H1 (cell line): ENCODE results near the gene SLC7A9. TPM values are rescaled to one million over a fixed set of nuclear protein-coding genes. Genes with fewer than 3 reads are reported as not detected.
A peak's percentile ranks its signal among the peaks of the same experiment; 100 is the strongest.

Experiments used
- CTCF ChIA-PET: fragments of 300-600 bp; sonication (Branson Sonifier 250); formaldehyde crosslinking; loops from one replicate; lab custom pipeline; 2021; ENCODE audit not compliant: partially characterized antibody; lab: Charles Lee
- POLR2A ChIA-PET: fragments of 300-600 bp; sonication (Branson Sonifier 250); formaldehyde crosslinking; loops from one replicate; lab custom pipeline; 2021; ENCODE audit warnings: inconsistent platforms; ENCODE audit not compliant: partially characterized antibody; lab: Charles Lee
- DNase-seq, 2 experiments: peaks; one replicate each; pipeline versions ENCODE4 v3.0.0 to v3.0.0-alpha.2; 2010 to 2022; ENCODE audit warnings: low spot score in 2 of 2, low read depth in 1 of 2, mixed read lengths in 1 of 2
- FAIRE-seq: peaks from 2 replicates; lab custom pipeline; 2011; peaks lifted over from hg19 to GRCh38; lab: Jason Lieb, UNC
- H2AFZ ChIP-seq: 2 replicates; pipeline ENCODE4 v1.8.1; 2012; ENCODE audit warnings: low read length, inconsistent platforms
- H2AK5ac ChIP-seq: 2 replicates; pipeline ENCODE4 v1.6.1; 2013; ENCODE audit warnings: low read depth, low read length
- H2BK120ac ChIP-seq: replicated peaks from 2 replicates; pipeline ENCODE3; 2013; ENCODE audit warnings: low read depth, low read length, inconsistent platforms
- H2BK12ac ChIP-seq: 2 replicates; pipeline ENCODE4 v1.6.1; 2013; ENCODE audit warnings: low read depth, low read length
- H2BK15ac ChIP-seq: 2 replicates; pipeline ENCODE4 v1.6.1; 2013; ENCODE audit warnings: low read length
- H2BK20ac ChIP-seq: 2 replicates; pipeline ENCODE4 v1.6.1; 2013; ENCODE audit warnings: low read length
- H2BK5ac ChIP-seq: 2 replicates; pipeline ENCODE4 v1.6.1; 2013; ENCODE audit warnings: low read depth, low read length
- H3K14ac ChIP-seq: 2 replicates; pipeline ENCODE4 v1.6.1; 2013; ENCODE audit warnings: inconsistent platforms; ENCODE audit not compliant: insufficient read length
- H3K18ac ChIP-seq: 2 replicates; pipeline ENCODE4 v1.6.1; 2013; ENCODE audit warnings: low read length; ENCODE audit errors: extremely low read depth
- H3K23ac ChIP-seq: 2 replicates; pipeline ENCODE4 v1.6.1; 2013; ENCODE audit warnings: inconsistent platforms; ENCODE audit not compliant: insufficient read length
- H3K23me2 ChIP-seq: 2 replicates; pipeline ENCODE4 v1.6.1; 2013; ENCODE audit warnings: low read depth, low read length
- H3K27ac ChIP-seq: 2 replicates; pipeline ENCODE4 v1.6.1; 2011; ENCODE audit warnings: low read depth, low read length, inconsistent platforms
- H3K27me3 ChIP-seq, 4 experiments: replicated peaks in 1 of 4; 1 replicate in 1 of 4; 2 replicates in 3 of 4; pipeline versions ENCODE4 v1.6.1 to v1.8.1; 2011 to 2013; ENCODE audit warnings: low read length in 3 of 4, mild to moderate bottlenecking in 3 of 4, inconsistent platforms in 2 of 4, mixed read lengths in 2 of 4, moderate library complexity in 1 of 4; ENCODE audit not compliant: control insufficient read depth in 3 of 4, insufficient read depth in 3 of 4; ENCODE audit errors: extremely low read depth in 1 of 4
- H3K36me3 ChIP-seq, 4 experiments: 2 replicates each; pipeline versions ENCODE4 v1.6.1 to v1.8.1; 2011 to 2013; ENCODE audit warnings: mild to moderate bottlenecking in 4 of 4, low read length in 3 of 4, moderate library complexity in 2 of 4, control low read depth in 1 of 4, inconsistent platforms in 1 of 4; ENCODE audit not compliant: insufficient read depth in 4 of 4, control insufficient read depth in 2 of 4
- H3K4ac ChIP-seq: replicated peaks from 2 replicates; pipeline ENCODE3; 2013; ENCODE audit warnings: low read length, low read depth, mixed read lengths, inconsistent platforms; ENCODE audit not compliant: insufficient read length
- H3K4me1 ChIP-seq, 4 experiments: replicated peaks in 1 of 4; 1 replicate in 1 of 4; 2 replicates in 3 of 4; pipeline versions ENCODE4 v1.6.1 to v1.8.1; 2011 to 2013; ENCODE audit warnings: low read length in 3 of 4, inconsistent platforms in 2 of 4, mixed read lengths in 1 of 4; ENCODE audit not compliant: insufficient read depth in 4 of 4, control insufficient read depth in 3 of 4
- H3K4me2 ChIP-seq, 2 experiments: 2 replicates each; pipeline versions ENCODE4 v1.6.1 to v1.8.1; 2011 to 2013; ENCODE audit warnings: low read depth in 2 of 2, low read length in 2 of 2, control low read depth in 1 of 2, inconsistent platforms in 1 of 2, mild to moderate bottlenecking in 1 of 2; ENCODE audit not compliant: insufficient read depth in 1 of 2
- H3K4me3 ChIP-seq, 4 experiments: fragments of 200-600, 300-600 bp in 1 of 4; sonication (generic), shearing (Covaris generic), sonication (Bioruptor Twin) in 1 of 4; 2 replicates each; pipeline versions ENCODE4 v1.5.1 to v1.8.1; 2011 to 2016; ENCODE audit warnings: low read length in 4 of 4, low read depth in 3 of 4, control low read depth in 2 of 4, inconsistent platforms in 2 of 4, mild to moderate bottlenecking in 2 of 4, mixed read lengths in 1 of 4, moderate library complexity in 1 of 4; ENCODE audit not compliant: insufficient read depth in 2 of 4; ENCODE audit errors: extremely low read depth in 1 of 4
- H3K56ac ChIP-seq: replicated peaks from 2 replicates; pipeline ENCODE3; 2013; ENCODE audit warnings: low read depth, mild to moderate bottlenecking, mixed read lengths, low read length, inconsistent platforms; ENCODE audit not compliant: insufficient read length
- H3K79me1 ChIP-seq: 2 replicates; pipeline ENCODE4 v1.6.1; 2013; ENCODE audit warnings: low read depth, low read length, control low read depth
- H3K79me2 ChIP-seq, 2 experiments: 2 replicates each; pipeline versions ENCODE4 v1.6.1 to v1.8.1; 2012 to 2013; ENCODE audit warnings: low read length in 2 of 2, mild to moderate bottlenecking in 2 of 2, inconsistent platforms in 1 of 2; ENCODE audit not compliant: insufficient read depth in 2 of 2, control insufficient read depth in 1 of 2
- H3K9ac ChIP-seq, 4 experiments: replicated peaks in 1 of 4; 1 replicate in 1 of 4; 2 replicates in 3 of 4; pipeline versions ENCODE4 v1.6.1 to v1.8.1; 2011 to 2013; ENCODE audit warnings: low read depth in 3 of 4, low read length in 3 of 4, control low read depth in 2 of 4, mild to moderate bottlenecking in 2 of 4, moderate library complexity in 2 of 4, inconsistent platforms in 1 of 4; ENCODE audit errors: extremely low read depth in 1 of 4
- H3K9me3 ChIP-seq, 2 experiments: 2 replicates each; pipeline versions ENCODE4 v1.6.1 to v1.8.1; 2012 to 2013; ENCODE audit warnings: mild to moderate bottlenecking in 2 of 2, moderate library complexity in 2 of 2, control low read depth in 1 of 2, inconsistent platforms in 1 of 2, low read depth in 1 of 2, low read length in 1 of 2, mixed read lengths in 1 of 2; ENCODE audit not compliant: insufficient read depth in 2 of 2
- H4K20me1 ChIP-seq, 2 experiments: replicated peaks in 1 of 2; 2 replicates each; pipeline versions ENCODE3 to v1.8.1; 2011 to 2013; ENCODE audit warnings: inconsistent platforms in 2 of 2, low read length in 2 of 2, mild to moderate bottlenecking in 1 of 2; ENCODE audit not compliant: insufficient read depth in 2 of 2, control insufficient read depth in 1 of 2
- H4K5ac ChIP-seq: 2 replicates; pipeline ENCODE4 v1.6.1; 2013; ENCODE audit warnings: low read length, low read depth, mixed read lengths, inconsistent platforms; ENCODE audit not compliant: insufficient read length
- H4K8ac ChIP-seq: 2 replicates; pipeline ENCODE4 v1.8.0; 2013; ENCODE audit warnings: mild to moderate bottlenecking, moderate library complexity, low read length, inconsistent platforms; ENCODE audit not compliant: insufficient read depth; ENCODE audit errors: extremely low read depth
- H4K91ac ChIP-seq: replicated peaks from 2 replicates; pipeline ENCODE3; 2013; ENCODE audit warnings: low read length, mixed read lengths, inconsistent platforms; ENCODE audit not compliant: insufficient read length
- CTBP2 ChIP-seq: IDR thresholded peaks from 2 replicates; pipeline ENCODE4 v1.7.0; 2011; ENCODE audit warnings: borderline replicate concordance, mild to moderate bottlenecking, moderate library complexity, mixed read lengths, low read length; ENCODE audit not compliant: insufficient read depth, insufficient read length
- E2F6 ChIP-seq: IDR thresholded peaks from 2 replicates; pipeline ENCODE4 v1.6.1; 2012; ENCODE audit warnings: inconsistent platforms
- EP300 ChIP-seq, 2 experiments: IDR thresholded peaks; 1 replicate in 1 of 2; 2 replicates in 1 of 2; pipeline ENCODE4 v1.6.1; 2011 to 2012; ENCODE audit warnings: low read depth in 2 of 2, low read length in 2 of 2, mild to moderate bottlenecking in 2 of 2, borderline replicate concordance in 1 of 2, inconsistent platforms in 1 of 2, moderate library complexity in 1 of 2
- WGBS, 2 experiments: shearing (Covaris generic) in 1 of 2; methylation state at CpG; one replicate each; pipeline versions ENCODE4 v1.1.6 to v1.1.7; 2013 to 2015; ENCODE audit warnings: low lambda C conversion rate in 2 of 2, mixed read lengths in 2 of 2, inconsistent platforms in 1 of 2, low coverage in 1 of 2, missing lambda C conversion rate in 1 of 2; ENCODE audit not compliant: insufficient replicate concordance in 2 of 2, insufficient coverage in 1 of 2, insufficient read length in 1 of 2; ENCODE audit errors: extremely low coverage in 1 of 2, missing lambda C conversion rate in 1 of 2; 5-methylcytosine and 5-hydroxymethylcytosine counted together
- polyA plus RNA-seq, 7 experiments: library from polyadenylated mRNA; depleted of rRNA in 3 of 7; stranded (reverse) in 5 of 7; unstranded in 2 of 7; fragments of >200 nt in 5 of 7; fragments of 200-250 nt in 2 of 7; gene quantifications; 1 replicate in 5 of 7; 2 replicates in 1 of 7; 4 replicates in 1 of 7; pipeline versions ENCODE4 v1.2.1 to v1.2.3, GENCODE V29; 2011 to 2013; ENCODE audit warnings: missing spikeins in 2 of 7, mixed read lengths in 2 of 7
- total RNA-seq: library from RNA; stranded (reverse); fragmentation: NEBNext Ultra II Directional; extraction: Animal tissue kit (Norgen Biotek cat#: 25700); gene quantifications from 2 replicates; pipeline ENCODE4 v1.2.1, GENCODE V29; 2021

Gene SLC7A9
- total and polyA plus RNA-seq, 2 of the 8 experiments (the other 6 are each of a cell fraction or from before 2014, with no cell fraction given): 0.15 TPM; not detected in 1

GRCh38 chr19:32866061-32866460 is 3.5 kb downstream of the SLC7A9 start:
- Histone ChIP-seq H4K5ac (no peak overlapping the region), H3K23me2 (no peaks in the 10 kb centered on the region)
- no peak for TF ChIP-seq EP300 (IDR thresholded peaks at IDR 0.05; ENCODE audit: borderline replicate concordance in 1 of 2, low read depth in 2 of 2, low read length in 2 of 2)
- no peak for TF ChIP-seq E2F6
- no peak for TF ChIP-seq CTBP2
- TF ChIP-seq, all 59 proteins: peak for 0
- H3K4me1 ChIP-seq: peaks cover 0 to 4% (median 1%) of the 10 kb centered on the region in 4 experiments; a peak in 4 of 7 replicates
- ChIA-PET CTCF (interaction anchor here (1.5 kb wide), 1 partner anchor 11 kb away, joined by 6 read pairs; no protein-coding TSS in a partner anchor), POLR2A (no interaction called here)
- H3K56ac ChIP-seq: no peak overlapping the region
- DNase-seq (no peak), FAIRE-seq (no peak)
- H3K18ac ChIP-seq: no peak overlapping the region
- H3K9me3 ChIP-seq: no peaks in the 10 kb centered on the region
- H3K23ac ChIP-seq: no peak overlapping the region
- no peak overlapping the region for H2BK20ac ChIP-seq
- no peak overlapping the region for H2AK5ac ChIP-seq
- H2AFZ ChIP-seq: no peak overlapping the region
- no peak overlapping the region for H2BK120ac ChIP-seq
- no peak overlapping the region for H3K4ac ChIP-seq
- no peak overlapping the region for H3K27ac ChIP-seq
- no peak overlapping the region for H3K14ac ChIP-seq
- H4K91ac ChIP-seq: no peak overlapping the region
- 89% methylated on average over 6 of the region's 7 CpGs; no CpG with 5 or more reads in 1 of the 2 experiments for WGBS, 2 experiments
- H3K9ac ChIP-seq: no peak overlapping the region
- H2BK12ac ChIP-seq: no peak overlapping the region
- H3K4me3 ChIP-seq: no peak overlapping the region
- H2BK5ac ChIP-seq: no peak overlapping the region
- H3K79me1 ChIP-seq: no peaks in the 10 kb centered on the region
- H2BK15ac ChIP-seq: 0 out of 2 replicates have a peak overlapping the region, but pooled peaks have one; percentile 61
- H4K20me1 ChIP-seq: no peaks in the 10 kb centered on the region
- no peaks in the 10 kb centered on the region for H3K79me2 ChIP-seq
- no peaks in the 10 kb centered on the region for H3K36me3 ChIP-seq
- no peaks in the 10 kb centered on the region for H3K27me3 ChIP-seq
- peak overlapping the region; percentile 91 for H4K8ac ChIP-seq
- no peak overlapping the region for H3K4me2 ChIP-seq
